Ishikawa (cell line): ENCODE measurements around the gene SYCN.

Experiments used
- CEBPB ChIP-seq: IDR thresholded peaks from 2 replicates; pipeline ENCODE4 v1.6.1; 2012
- ZBTB7A ChIP-seq: IDR thresholded peaks from 2 replicates; pipeline ENCODE4 v1.6.1; 2012; ENCODE audit warnings: low read depth

GRCh38 chr19:39154629-39155100 is 49.4 kb downstream of the SYCN start:
- TF ChIP-seq ZBTB7A (no peak), CEBPB (no peak)
